Activated T-cell treated with anti-CD3 and anti-CD28 coated beads, Interleukin-2, amount 50 U/mL, for 24 hours (primary cell): ENCODE data around the gene PPP1R3C.

Experiments used
- DNase-seq: peaks from one replicate; pipeline ENCODE4 v3.0.0-alpha.2; 2020
- H3K27ac Mint-ChIP-seq: 2 replicates; pipeline ENCODE4 v1.8.0; 2020; ENCODE audit warnings: mild to moderate bottlenecking, mixed read lengths
- H3K27me3 Mint-ChIP-seq: 2 replicates; pipeline ENCODE4 v1.8.0; 2020; ENCODE audit warnings: mixed read lengths
- H3K36me3 Mint-ChIP-seq: 2 replicates; pipeline ENCODE4 v1.8.0; 2020; ENCODE audit warnings: low read depth, mixed read lengths
- H3K4me1 Mint-ChIP-seq: 2 replicates; pipeline ENCODE4 v1.8.0; 2020; ENCODE audit warnings: low read depth, mixed read lengths
- H3K4me3 Mint-ChIP-seq: 2 replicates; pipeline ENCODE4 v1.8.0; 2020; ENCODE audit warnings: mild to moderate bottlenecking, moderate library complexity, mixed read lengths
- H3K9me3 Mint-ChIP-seq: 2 replicates; pipeline ENCODE4 v1.8.0; 2020; ENCODE audit warnings: mixed read lengths

PPP1R3C gene

GRCh38 chr10:91582153-91582554 lies 50.7 kb downstream of the PPP1R3C start:
- Mint-ChIP-seq H3K4me3 (no peak overlapping the region), H3K9me3 (no peaks in the 10 kb centered on the region), H3K36me3 (no peaks in the 10 kb centered on the region), H3K4me1 (no peaks in the 10 kb centered on the region), H3K27me3 (peaks cover 21% of the 10 kb centered on the region), H3K27ac (no peak overlapping the region)
- DNase-seq: no peak

DNA sequence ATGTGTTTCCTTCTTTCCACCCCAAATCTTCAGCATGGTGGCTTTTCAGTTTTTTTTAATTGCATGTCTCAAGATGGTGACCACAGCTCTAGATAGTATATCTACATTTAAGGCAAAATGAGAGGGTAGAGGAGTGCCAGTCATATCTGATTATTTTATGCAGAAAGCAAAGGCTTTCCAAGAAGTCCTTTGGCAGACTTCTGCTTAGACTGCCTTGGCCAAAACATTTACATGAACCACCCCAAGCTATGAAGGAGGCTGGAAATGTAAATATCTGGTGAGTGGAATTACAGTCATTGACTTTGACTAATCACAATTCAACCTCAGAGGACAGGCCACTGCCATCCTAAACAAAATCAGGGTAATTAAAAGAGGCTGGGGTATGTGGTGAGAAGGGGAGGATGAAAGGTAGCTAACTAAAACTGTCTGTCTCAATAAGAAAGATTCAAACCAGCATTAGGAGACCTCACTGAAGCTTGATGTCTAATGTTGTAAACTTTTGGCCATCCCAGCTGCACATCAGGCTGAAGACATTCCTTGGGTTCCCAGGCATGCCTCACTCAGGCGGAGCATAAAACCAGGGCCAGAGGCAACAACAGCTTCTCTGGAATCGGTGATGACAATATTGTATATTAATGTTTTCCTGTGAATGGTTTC lies 53.4 kb downstream of the PPP1R3C start:
- H3K27ac Mint-ChIP-seq: no peak overlapping the region
- H3K27me3 Mint-ChIP-seq: peaks cover 21% of the 10 kb centered on the region
- DNase-seq: no peak
- H3K36me3 Mint-ChIP-seq: no peaks in the 10 kb centered on the region
- no peaks in the 10 kb centered on the region for H3K4me1 Mint-ChIP-seq
- no peak overlapping the region for H3K4me3 Mint-ChIP-seq
- H3K9me3 Mint-ChIP-seq: no peaks in the 10 kb centered on the region
